WTC11 (cell line): ENCODE results near the gene CORO6.

ENCODE experiments used
- CBFB ChIP-seq: sonication (generic); formaldehyde crosslinking; IDR thresholded peaks from 2 replicates; pipeline ENCODE4 v1.8.1; 2022; ENCODE audit warnings: mild to moderate bottlenecking, low read depth, missing genetic modification reagents
- ESRRA ChIP-seq: sonication (generic); formaldehyde crosslinking; IDR thresholded peaks from 2 replicates; pipeline ENCODE4 v1.8.1; 2022; ENCODE audit warnings: mild to moderate bottlenecking, missing genetic modification reagents, borderline replicate concordance
- SP1 ChIP-seq: sonication (generic); formaldehyde crosslinking; conservative IDR thresholded peaks from 2 replicates; pipeline ENCODE4 v1.8.1; 2022; ENCODE audit warnings: missing genetic modification reagents
- ZNF121 ChIP-seq: sonication (generic); formaldehyde crosslinking; IDR thresholded peaks from 2 replicates; pipeline ENCODE4 v1.8.0; 2023; ENCODE audit warnings: missing genetic modification reagents
- ZNF219 ChIP-seq: sonication (generic); formaldehyde crosslinking; IDR thresholded peaks from 2 replicates; pipeline ENCODE4 v1.8.0; 2023; ENCODE audit warnings: missing genetic modification reagents, mild to moderate bottlenecking, borderline replicate concordance
- ZNF671 ChIP-seq: fragments of 250-450 bp; sonication (Bioruptor Pico); IDR thresholded peaks from 2 replicates; pipeline ENCODE4 v1.8.0; 2021; ENCODE audit warnings: mild to moderate bottlenecking
- TF ChIP-seq, protein P1 (sequence below): fragments of 200-600 bp; IDR thresholded peaks from 2 replicates; pipeline ENCODE4 v1.8.0; 2022; ENCODE audit warnings: antibody characterized with exemption
- TF ChIP-seq, protein P2 (sequence below): sonication (generic); formaldehyde crosslinking; IDR thresholded peaks from 2 replicates; pipeline ENCODE4 v1.8.1; 2023; ENCODE audit warnings: mild to moderate bottlenecking, missing genetic modification reagents, moderate library complexity
- TF ChIP-seq, protein P3 (sequence below): sonication (generic); formaldehyde crosslinking; IDR thresholded peaks from 2 replicates; pipeline ENCODE4 v1.8.1; 2023; ENCODE audit warnings: mild to moderate bottlenecking, missing genetic modification reagents
- TF ChIP-seq, protein P4 (sequence below): sonication (generic); formaldehyde crosslinking; IDR thresholded peaks from 2 replicates; pipeline ENCODE4 v1.8.0; 2022; ENCODE audit warnings: mild to moderate bottlenecking, missing genetic modification reagents

DNA sequence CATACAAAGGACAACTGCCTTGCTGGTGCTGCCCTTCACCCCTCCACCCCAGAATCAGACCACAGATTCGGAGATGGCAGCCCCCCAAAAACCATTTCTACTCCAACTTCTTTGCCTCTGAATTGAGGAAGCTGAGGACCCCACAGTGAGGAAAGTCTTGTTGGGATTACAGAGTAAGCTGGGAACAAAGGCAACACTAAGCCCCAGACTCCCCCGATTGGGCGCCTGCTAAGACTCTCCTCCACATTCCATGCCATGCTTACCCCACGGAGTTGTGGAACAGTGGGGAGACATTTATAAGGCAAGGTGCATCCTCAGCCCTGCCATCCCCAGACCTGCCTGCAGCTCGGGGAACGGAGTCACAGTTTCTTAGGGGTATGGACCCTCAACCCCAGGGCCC lies 35.1 kb downstream of the CORO6 start:
- TF ChIP-seq, protein P1, sequence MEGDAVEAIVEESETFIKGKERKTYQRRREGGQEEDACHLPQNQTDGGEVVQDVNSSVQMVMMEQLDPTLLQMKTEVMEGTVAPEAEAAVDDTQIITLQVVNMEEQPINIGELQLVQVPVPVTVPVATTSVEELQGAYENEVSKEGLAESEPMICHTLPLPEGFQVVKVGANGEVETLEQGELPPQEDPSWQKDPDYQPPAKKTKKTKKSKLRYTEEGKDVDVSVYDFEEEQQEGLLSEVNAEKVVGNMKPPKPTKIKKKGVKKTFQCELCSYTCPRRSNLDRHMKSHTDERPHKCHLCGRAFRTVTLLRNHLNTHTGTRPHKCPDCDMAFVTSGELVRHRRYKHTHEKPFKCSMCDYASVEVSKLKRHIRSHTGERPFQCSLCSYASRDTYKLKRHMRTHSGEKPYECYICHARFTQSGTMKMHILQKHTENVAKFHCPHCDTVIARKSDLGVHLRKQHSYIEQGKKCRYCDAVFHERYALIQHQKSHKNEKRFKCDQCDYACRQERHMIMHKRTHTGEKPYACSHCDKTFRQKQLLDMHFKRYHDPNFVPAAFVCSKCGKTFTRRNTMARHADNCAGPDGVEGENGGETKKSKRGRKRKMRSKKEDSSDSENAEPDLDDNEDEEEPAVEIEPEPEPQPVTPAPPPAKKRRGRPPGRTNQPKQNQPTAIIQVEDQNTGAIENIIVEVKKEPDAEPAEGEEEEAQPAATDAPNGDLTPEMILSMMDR: no peak
- TF ChIP-seq SP1 (CRISPR knock-in tag): no peak
- TF ChIP-seq, protein P2, sequence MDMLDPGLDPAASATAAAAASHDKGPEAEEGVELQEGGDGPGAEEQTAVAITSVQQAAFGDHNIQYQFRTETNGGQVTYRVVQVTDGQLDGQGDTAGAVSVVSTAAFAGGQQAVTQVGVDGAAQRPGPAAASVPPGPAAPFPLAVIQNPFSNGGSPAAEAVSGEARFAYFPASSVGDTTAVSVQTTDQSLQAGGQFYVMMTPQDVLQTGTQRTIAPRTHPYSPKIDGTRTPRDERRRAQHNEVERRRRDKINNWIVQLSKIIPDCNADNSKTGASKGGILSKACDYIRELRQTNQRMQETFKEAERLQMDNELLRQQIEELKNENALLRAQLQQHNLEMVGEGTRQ (CRISPR knock-in tag): no peak
- no peak for TF ChIP-seq ZNF219 (CRISPR knock-in tag)
- TF ChIP-seq, protein P3, sequence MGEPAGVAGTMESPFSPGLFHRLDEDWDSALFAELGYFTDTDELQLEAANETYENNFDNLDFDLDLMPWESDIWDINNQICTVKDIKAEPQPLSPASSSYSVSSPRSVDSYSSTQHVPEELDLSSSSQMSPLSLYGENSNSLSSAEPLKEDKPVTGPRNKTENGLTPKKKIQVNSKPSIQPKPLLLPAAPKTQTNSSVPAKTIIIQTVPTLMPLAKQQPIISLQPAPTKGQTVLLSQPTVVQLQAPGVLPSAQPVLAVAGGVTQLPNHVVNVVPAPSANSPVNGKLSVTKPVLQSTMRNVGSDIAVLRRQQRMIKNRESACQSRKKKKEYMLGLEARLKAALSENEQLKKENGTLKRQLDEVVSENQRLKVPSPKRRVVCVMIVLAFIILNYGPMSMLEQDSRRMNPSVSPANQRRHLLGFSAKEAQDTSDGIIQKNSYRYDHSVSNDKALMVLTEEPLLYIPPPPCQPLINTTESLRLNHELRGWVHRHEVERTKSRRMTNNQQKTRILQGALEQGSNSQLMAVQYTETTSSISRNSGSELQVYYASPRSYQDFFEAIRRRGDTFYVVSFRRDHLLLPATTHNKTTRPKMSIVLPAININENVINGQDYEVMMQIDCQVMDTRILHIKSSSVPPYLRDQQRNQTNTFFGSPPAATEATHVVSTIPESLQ (CRISPR knock-in tag): no peak
- TF ChIP-seq, protein P4, sequence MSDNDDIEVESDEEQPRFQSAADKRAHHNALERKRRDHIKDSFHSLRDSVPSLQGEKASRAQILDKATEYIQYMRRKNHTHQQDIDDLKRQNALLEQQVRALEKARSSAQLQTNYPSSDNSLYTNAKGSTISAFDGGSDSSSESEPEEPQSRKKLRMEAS (CRISPR knock-in tag): no peak
- TF ChIP-seq CBFB (CRISPR knock-in tag): no peak
- no peak for TF ChIP-seq ZNF671 (CRISPR knock-in tag)
- no peak for TF ChIP-seq ZNF121 (CRISPR knock-in tag)
- TF ChIP-seq ESRRA: no peak
